ENCODE results near the gene EIF2AK2.

EIF2AK2 gene

GRCh38 chr2:37098416-37099118, 58.2 kb downstream of the EIF2AK2 start:
- no peak for DNase-seq

GRCh38 chr2:37096568-37096967, 60.2 kb downstream of the EIF2AK2 start:
- no peak for DNase-seq

GRCh38 chr2:37091873-37092272, 64.9 kb downstream of the EIF2AK2 start:
- DNase-seq = no peak

GRCh38 chr2:37090019-37090477, 66.7 kb downstream of the EIF2AK2 start:
- DNase-seq = no peak

GRCh38 chr2:37085731-37086147, 71.0 kb downstream of the EIF2AK2 start:
- no peak for DNase-seq

GRCh38 chr2:37084797-37085196, 72.0 kb downstream of the EIF2AK2 start:
- DNase-seq = no peak

- peak; percentile 95 for DNase-seq
Measured at GRCh38 chr2:37083873-37084794, 72.6 kb downstream of the EIF2AK2 start, which contains the start of the genes GPATCH11 and HEATR5B. TSS of gene GPATCH11 (plus strand) at chr2:37084518. CDS start at chr2:37088382, 3,864 bp downstream. TSS of gene HEATR5B (minus strand) at chr2:37084372. CDS start at chr2:37083414, 958 bp downstream.

- DNase-seq = no peak
Measured at GRCh38 chr2:37080689-37081088, 76.1 kb downstream of the EIF2AK2 start.

GRCh38 chr2:37080266-37080665, 76.5 kb downstream of the EIF2AK2 start:
- no peak for DNase-seq

- DNase-seq = no peak
Measured at GRCh38 chr2:37070931-37071330, 85.8 kb downstream of the EIF2AK2 start.

GRCh38 chr2:37068686-37069085, 88.1 kb downstream of the EIF2AK2 start:
- DNase-seq = no peak

GRCh38 chr2:37061776-37062175, 95.0 kb downstream of the EIF2AK2 start:
- no peak for DNase-seq

- DNase-seq = no peak
Measured at GRCh38 chr2:37061013-37061711, 95.6 kb downstream of the EIF2AK2 start.

GRCh38 chr2:37060446-37060845, 96.3 kb downstream of the EIF2AK2 start:
- no peak for DNase-seq

GRCh38 chr2:37059841-37060240, 96.9 kb downstream of the EIF2AK2 start:
- DNase-seq = no peak

- DNase-seq = no peak
Measured at GRCh38 chr2:37052600-37053332, 104.0 kb downstream of the EIF2AK2 start.

Measured in NCI-H774 (cell line).